ENCODE data around the gene NUP62.

DNA sequence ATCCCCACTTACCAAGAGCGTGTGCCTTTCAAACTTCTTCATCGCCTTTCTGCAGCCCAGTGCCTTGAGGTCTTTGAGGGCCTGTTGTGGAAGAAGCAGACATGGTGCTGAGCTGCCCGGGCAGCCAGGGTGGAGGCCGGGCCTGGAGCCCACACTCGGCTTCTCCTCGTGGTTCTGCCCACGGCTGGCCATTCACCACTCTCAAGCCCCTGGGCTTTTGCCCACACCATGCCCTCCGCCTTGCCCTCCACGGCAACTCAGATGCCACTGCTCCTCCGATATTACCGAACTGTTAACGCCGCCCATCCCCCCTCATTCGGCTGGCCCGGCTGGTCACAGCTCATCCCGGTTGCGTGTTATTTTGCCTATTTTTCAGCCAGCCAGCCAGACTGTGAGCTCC is 37.9 kb downstream of the NUP62 start:
- no peak for TF ChIP-seq TAF1 (IDR thresholded peaks at IDR 0.05; ENCODE audit: low read depth, low read length)
- TF ChIP-seq POLR2AphosphoS5 (IDR thresholded peaks at IDR 0.05; ENCODE audit: low read depth, low read length) = no peak
- no peak for TF ChIP-seq POLR2A (IDR thresholded peaks at IDR 0.05; ENCODE audit: low read depth, low read length)
